ENCODE results near the gene UBQLN1. TPM values are rescaled to one million over a fixed set of nuclear protein-coding genes. Genes with fewer than 3 reads are reported as not detected.

The UBQLN1 gene
- total RNA-seq, 4 donors from 2014 or later, result 111 to 159 (median 123) TPM

DNA sequence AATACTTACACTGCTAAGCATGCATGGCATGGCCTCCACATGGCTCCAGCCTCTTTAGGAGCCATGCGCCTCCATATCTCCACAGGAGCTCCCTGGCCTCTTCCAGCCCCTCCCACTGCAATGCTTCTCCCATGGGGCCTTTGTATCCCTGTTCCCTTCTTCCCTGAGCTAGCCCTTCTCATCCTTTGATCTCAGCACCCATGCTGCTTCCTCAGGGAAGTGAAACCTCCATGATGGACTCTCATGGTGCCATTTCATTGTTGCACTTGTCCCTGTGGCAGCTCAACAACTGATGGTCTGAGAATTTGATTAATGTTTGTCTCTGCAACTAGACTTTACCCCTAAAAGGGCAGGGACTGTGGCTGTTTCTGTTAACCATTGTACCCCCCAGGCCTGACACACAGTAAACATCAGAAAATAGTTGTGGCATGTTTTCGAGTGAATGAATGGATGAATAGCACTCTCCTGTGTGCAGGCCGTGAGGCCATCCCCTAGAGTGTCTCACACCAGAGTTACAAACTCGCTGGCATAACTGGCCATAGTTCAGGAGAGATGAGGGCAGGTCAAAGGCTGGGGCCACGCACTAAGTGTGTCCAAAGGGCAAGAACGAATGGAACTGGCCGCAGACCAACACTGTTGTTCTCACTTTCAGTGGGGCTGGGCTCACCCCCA lies 78.2 kb downstream of the UBQLN1 start:
- intact Hi-C loops (cut with DNase I), result loop anchor here (10.0 kb wide), 1 partner anchor 75 kb away; the partner anchor contains the start of gene UBQLN1
- WGBS, 2 donors, result 87 to 90% methylated on average over 7 of the region's 7 CpGs
- TF ChIP-seq, protein P1, sequence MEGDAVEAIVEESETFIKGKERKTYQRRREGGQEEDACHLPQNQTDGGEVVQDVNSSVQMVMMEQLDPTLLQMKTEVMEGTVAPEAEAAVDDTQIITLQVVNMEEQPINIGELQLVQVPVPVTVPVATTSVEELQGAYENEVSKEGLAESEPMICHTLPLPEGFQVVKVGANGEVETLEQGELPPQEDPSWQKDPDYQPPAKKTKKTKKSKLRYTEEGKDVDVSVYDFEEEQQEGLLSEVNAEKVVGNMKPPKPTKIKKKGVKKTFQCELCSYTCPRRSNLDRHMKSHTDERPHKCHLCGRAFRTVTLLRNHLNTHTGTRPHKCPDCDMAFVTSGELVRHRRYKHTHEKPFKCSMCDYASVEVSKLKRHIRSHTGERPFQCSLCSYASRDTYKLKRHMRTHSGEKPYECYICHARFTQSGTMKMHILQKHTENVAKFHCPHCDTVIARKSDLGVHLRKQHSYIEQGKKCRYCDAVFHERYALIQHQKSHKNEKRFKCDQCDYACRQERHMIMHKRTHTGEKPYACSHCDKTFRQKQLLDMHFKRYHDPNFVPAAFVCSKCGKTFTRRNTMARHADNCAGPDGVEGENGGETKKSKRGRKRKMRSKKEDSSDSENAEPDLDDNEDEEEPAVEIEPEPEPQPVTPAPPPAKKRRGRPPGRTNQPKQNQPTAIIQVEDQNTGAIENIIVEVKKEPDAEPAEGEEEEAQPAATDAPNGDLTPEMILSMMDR (IDR thresholded peaks at IDR 0.05), result no peak
- no peak for TF ChIP-seq POLR2A (IDR thresholded peaks at IDR 0.05)
- Histone ChIP-seq H3K4me1 (no peaks in the 10 kb centered on the region), H3K4me3 (replicated peaks in 1 of 3) (no peak overlapping the region), H3K27ac (no peak overlapping the region), H3K36me3 (no peaks in the 10 kb centered on the region), H3K27me3 (no peaks in the 10 kb centered on the region), H3K9me3 (no peaks in the 10 kb centered on the region)
- no peak for DNase-seq

DNA sequence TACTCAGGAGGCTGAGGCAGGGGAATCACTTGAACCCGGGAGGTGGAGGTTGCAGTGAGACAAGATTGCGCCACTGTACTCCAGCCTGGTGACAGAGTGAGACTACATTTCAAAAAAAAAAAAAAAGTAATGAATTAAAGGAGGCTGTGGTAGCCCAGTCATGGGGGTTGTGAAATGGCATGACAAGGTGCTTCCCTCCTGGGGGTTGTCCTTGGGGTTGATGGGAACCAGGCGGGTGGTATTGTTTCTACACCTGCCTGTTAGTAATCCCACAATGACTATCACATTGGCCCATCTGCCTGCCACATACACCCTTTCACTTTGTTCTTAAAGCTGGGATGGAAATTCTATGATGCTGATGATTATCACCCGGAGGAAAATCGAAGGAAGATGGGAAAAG lies 79.2 kb downstream of the UBQLN1 start:
- intact Hi-C loops (cut with DNase I), result loop anchor here (10.0 kb wide), 1 partner anchor 76 kb away; the partner anchor contains the start of gene UBQLN1
- TF ChIP-seq, protein P1 (IDR thresholded peaks at IDR 0.05), result no peak
- TF ChIP-seq POLR2A (IDR thresholded peaks at IDR 0.05), result no peak
- H3K36me3 ChIP-seq, result no peaks in the 10 kb centered on the region
- 95 to 96% methylated on average over 5 of the region's 5 CpGs for WGBS, 2 donors
- H3K4me3 ChIP-seq (replicated peaks in 1 of 3), result no peak overlapping the region
- H3K27me3 ChIP-seq, result no peaks in the 10 kb centered on the region
- no peak overlapping the region for H3K27ac ChIP-seq
- peaks cover 4 to 5% of the 10 kb centered on the region in 2 donors for H3K4me1 ChIP-seq
- no peaks in the 10 kb centered on the region for H3K9me3 ChIP-seq
- DNase-seq, result no peak

DNA sequence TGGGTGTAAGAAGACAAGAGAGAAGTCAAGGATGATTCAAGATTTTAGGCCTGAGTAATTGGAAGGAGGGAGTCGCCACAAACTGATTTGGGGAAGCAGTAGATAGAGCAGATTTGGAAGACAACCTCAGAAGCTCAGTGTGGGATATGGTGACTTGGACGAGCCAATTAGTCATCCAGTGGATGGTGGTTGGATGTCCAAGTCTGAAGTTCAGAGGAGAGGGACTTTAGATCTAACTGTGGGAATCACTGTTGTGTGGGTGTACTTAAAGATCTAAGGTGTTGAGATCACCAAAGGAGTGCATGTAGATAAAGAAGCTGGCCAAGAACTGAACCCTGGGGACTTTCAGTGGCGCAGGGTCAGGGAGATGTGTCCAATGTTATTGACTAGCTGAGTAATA lies 82.6 kb downstream of the UBQLN1 start:
- Histone ChIP-seq H3K4me1 (peaks cover 7% of the 10 kb centered on the region in 2 donors), H3K36me3 (no peaks in the 10 kb centered on the region), H3K9me3 (no peaks in the 10 kb centered on the region), H3K27ac (no peak overlapping the region), H3K4me3 (replicated peaks in 1 of 3) (no peak overlapping the region), H3K27me3 (no peaks in the 10 kb centered on the region)
- intact Hi-C loops (cut with DNase I), result loop anchor here (10.0 kb wide), 1 partner anchor 80 kb away; the partner anchor contains the start of gene UBQLN1
- no peak for TF ChIP-seq POLR2A (IDR thresholded peaks at IDR 0.05)
- TF ChIP-seq, protein P1 (IDR thresholded peaks at IDR 0.05), result no peak
- 92 to 95% methylated on average over 3 of the region's 3 CpGs for WGBS, 2 donors
- no peak for DNase-seq

DNA sequence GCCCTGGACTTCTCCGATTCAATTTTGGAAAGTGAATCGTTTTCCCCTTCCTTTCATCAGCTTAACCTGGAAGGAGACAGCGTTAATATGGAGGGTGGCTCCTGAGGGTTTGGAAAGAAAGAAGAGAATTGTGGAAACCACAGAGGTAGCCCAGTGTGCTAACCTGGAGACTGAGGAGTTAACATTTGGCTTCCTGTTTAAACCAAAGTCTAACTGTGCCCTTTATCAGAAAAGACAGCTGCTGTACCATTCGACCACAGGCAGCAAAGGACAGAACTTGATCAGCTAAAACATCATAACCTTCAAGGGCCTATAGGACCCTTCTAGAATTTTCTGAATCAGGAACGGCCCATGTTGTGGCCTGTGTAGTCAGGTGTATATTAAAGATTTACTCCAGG lies 84.1 kb downstream of the UBQLN1 start:
- intact Hi-C loops (cut with DNase I), result loop anchor here (5.0 to 10.0 kb wide), 2 partner anchors 81 to 289 kb away; partner anchors contain the start of gene UBQLN1

More for the DNA sequence above, 84.1 kb downstream of the UBQLN1 start:
- H3K36me3 ChIP-seq, result no peaks in the 10 kb centered on the region
- peak overlapping the region; percentile 22 to 67 (median 62) for H3K4me3 ChIP-seq (replicated peaks in 1 of 3)
- no peak for DNase-seq
- TF ChIP-seq, protein P1 (IDR thresholded peaks at IDR 0.05), result no peak
- TF ChIP-seq POLR2A (IDR thresholded peaks at IDR 0.05), result no peak
- no peaks in the 10 kb centered on the region for H3K27me3 ChIP-seq
- peak overlapping the region; percentile 69 to 88 (median 86) for H3K27ac ChIP-seq
- H3K9me3 ChIP-seq, result no peaks in the 10 kb centered on the region
- H3K4me1 ChIP-seq, result peaks cover 7% of the 10 kb centered on the region in 2 donors
- 13 to 23% methylated on average over 5 of the region's 5 CpGs for WGBS, 2 donors
